HT1080 (cell line): ENCODE results near the gene DOCK8. TPM values are rescaled to one million over a fixed set of nuclear protein-coding genes. Genes with fewer than 3 reads are reported as not detected.

ENCODE experiments used
- DNase-seq: peaks from one replicate; pipeline ENCODE4 v3.0.0-alpha.2; 2015; ENCODE audit warnings: low read depth
- total RNA-seq: library from RNA; depleted of rRNA; stranded (reverse); fragments of >200 nt; shearing (Covaris generic); gene quantifications from 2 replicates; pipeline ENCODE4 v1.2.3, GENCODE V29; 2014

The DOCK8 gene
- total RNA-seq, 1 experiment from 2014 or later, result not detected

DNA sequence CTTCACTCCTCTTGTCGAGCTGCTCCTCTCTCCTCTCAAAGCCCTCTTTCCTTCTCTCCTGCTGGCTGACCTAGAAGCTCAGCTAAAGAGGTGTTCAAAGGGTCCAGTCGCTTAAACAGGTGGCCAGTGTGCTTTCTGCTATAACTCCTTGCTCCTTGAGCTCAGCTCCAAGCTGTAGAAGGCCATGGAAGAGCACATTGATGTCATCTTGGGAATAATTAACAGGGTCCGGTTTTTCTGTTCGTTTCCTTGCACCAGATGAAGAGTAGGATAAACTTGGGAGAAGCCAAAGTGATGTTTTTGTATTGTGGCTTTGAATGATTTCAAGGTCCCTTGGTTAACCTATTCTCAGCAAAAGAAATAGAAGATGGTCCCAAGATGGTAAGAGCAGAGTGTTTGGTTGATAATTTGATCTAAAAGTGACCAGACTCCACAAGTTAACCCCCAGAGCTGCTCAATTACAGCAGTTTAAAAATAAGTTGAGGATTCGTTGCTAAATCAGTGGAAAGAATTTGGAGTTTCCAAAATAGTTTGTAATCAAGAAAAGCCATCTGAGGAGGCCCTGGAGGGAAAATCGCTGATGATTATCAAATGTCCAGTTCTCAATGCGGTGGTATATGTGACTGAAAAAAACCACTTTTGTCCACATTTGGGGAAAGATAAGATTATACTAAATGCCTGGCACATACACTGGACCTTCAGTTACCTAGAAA, 148.1 kb downstream of the DOCK8 start:
- DNase-seq, result no peak

DNA sequence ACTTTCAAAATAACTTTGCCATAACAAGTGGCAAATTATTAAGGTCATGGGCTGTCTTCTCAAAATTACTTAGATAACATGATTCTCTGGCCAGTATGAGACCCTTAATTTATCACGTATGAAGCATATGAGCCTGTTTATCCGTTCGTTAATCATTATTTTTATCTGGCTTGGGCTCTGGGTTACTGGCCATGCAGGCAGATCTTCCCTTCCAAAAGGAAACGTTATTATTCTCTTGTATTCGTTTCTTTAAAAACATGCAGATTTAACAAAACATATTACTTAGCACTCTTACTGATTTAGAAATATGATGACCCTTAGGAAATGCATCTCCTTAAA, 148.6 kb downstream of the DOCK8 start:
- no peak for DNase-seq

DNA sequence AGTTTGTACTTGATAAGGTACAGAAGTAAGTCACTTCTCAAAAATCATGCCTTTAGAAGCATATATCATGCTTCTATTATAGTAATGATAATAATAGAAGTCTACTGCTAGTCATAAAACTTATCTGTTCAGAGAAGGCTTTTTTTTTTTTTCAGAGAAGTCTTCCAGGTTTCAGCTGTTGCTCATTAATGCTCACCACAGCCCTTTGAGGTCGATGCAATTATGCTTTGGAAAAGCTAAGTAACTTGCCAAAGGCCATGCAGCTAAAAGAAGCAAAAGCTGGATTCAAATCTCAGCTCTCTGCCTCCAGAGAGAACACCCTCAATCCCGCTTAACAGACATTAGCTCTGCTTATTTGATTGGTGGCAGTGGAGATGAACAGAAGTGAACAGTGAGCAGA, 150.8 kb downstream of the DOCK8 start:
- DNase-seq, result no peak

DNA sequence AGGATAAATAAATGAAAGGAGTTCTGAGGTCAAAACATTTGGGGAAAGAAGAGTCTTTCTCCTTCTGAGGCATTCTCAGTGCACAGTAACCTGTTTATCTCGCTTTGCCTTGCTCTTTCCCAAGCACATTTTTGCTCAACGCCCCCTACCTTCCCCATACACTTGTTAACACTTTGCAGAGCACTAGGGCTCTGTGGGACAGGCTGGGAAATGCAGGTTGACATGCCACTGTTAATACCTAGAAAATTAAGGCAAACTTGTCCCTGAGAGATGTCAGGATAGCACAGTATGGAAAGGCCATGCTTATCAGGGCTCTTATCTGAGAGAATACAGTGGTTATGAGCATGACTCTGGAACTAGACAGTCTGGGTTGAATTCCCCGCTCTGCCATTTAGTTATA, 152.0 kb downstream of the DOCK8 start:
- DNase-seq, result no peak

DNA sequence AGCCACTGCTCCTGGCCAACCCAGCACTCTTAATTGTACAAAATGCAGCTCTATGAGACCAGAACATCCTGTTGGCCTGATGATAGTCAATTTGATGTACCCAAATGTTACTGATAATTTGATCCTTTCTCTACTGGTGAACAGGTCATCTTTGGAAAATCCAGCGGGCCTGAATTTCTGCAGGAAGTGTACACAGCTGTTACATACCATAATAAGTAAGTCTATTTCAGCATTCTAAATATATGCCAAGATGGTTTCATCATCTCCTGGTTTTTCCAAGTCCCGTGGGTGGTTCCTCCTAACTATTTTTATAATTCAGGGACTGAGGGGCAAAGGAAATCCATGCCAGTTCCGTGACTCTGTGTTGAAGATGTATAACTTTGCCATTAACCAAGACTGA, 155.4 kb downstream of the DOCK8 start:
- no peak for DNase-seq

DNA sequence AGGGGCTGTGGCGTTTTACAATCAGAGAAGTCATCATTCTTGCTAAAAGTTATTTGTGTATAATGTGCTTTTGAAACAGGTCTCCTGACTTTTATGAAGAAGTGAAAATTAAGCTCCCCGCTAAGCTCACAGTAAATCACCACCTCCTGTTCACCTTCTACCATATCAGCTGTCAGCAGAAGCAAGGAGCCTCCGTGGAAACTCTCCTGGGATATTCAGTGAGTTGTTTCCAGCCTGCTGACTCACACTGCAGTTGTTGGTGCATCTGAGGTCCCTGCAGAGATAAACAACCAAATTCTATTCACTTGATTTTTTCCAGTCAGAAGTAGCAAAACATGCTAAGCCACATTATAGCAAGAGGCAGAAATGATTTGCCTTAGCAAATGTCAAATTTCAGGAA, 156.7 kb downstream of the DOCK8 start:
- no peak for DNase-seq

DNA sequence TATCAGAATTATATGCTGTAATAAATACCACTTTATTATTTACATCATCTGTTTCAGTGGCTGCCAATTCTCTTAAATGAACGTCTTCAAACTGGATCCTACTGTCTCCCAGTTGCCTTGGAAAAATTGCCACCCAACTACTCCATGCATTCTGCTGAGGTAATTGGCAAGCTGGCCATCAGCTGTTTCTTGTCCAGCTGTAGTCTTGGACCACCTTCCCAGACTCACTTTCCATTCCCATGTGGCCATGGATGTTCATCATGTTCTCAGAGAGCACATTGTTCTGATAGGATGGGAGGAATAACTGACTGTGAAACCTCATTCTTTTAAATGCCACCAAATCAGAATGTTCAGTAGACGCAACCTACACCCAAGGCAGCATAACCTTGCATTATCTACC, 157.5 kb downstream of the DOCK8 start:
- no peak for DNase-seq

DNA sequence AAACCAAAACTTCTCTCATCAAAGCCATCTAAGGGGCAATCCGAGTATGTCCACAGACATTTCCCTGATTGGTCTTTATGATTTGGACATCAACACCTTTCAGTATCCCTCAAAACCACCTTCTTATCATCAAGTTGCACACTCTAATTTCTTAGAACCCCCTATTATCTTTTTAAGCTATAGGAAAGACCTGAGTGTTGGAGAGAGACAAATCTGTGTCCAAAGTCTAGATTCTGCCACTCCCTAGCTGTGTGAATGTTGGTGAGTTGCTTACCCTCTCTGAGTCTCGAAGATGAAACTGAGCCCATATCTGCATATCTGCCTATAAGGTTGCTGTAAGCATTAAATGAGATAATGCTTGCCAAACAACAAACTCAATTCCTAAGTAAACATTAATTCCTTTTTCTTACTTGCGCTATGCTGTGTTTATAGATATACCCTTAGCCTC, 159.1 kb downstream of the DOCK8 start:
- no peak for DNase-seq

DNA sequence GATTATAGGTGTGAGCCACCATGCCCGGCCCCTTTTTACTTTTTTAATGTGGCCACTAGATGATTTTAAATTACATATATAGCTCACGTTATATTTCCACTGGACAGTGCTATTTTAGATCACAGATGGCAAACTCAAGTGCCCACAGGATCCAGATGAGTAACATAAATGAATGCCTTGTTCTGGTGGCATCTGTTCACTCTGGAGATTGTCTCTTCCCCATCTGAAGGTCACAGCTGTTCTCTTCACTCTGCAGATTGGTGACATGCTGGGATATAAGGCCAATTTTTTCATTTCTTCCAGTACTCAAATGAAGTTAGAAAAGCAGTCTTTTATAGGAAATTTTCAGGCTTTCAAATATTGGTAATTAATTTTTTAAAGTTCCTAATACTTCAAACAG, 160.1 kb downstream of the DOCK8 start:
- DNase-seq, result no peak

DNA sequence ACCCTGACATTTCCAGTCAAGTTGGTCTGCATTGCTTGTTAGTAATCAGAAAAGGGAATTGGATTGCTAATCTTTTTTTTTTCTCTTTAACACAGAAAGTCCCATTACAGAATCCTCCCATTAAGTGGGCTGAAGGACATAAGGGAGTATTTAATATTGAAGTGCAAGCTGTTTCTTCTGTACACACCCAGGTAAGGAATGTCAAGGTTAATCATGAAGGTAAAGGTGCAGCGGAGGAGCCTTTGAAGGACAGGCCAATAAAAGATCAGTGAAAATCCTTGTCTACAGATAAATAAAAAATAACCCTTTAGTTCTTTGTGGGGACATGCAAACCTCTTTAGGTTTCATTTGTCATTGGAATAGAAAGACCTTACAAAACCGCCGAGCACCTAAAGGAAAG, 161.4 kb downstream of the DOCK8 start:
- DNase-seq, result no peak

DNA sequence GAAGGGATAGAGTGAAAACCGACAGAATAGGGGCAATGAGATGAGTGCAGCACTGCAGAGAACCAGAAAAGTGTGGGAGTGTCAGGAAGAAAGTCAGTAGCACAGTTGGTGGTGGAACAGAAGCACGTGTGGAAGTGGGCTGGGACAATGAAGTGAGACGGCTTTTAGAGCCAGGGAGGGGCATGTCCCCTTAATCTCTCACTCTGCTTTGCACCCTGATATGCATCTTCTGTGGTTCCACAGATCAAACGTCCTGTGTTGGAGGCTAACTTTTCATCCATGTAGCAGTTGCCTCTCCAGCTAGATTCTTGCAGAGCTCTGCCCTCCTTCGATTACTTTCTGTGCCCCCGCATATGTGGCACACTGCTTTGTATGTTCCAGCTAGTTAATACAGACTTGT, 163.6 kb downstream of the DOCK8 start:
- DNase-seq, result no peak

DNA sequence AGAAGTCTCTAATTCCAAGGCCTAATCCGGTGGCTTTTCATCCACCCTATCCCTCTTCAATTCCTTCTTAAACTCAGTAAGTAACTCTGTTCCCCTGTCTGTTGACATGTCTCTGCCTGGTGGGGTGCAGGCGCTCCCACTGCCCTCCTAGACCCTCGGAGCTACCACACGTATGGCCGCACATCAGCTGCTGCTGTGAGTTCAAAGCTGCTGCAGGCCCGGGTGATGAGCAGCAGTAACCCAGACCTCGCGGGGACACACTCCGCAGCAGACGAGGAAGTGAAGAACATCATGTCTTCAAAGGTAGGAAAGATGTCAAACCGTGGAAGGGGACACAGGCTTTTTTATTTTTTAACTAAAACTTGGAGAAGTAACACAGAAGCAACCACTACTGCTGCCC, 167.7 kb downstream of the DOCK8 start:
- no peak for DNase-seq

DNA sequence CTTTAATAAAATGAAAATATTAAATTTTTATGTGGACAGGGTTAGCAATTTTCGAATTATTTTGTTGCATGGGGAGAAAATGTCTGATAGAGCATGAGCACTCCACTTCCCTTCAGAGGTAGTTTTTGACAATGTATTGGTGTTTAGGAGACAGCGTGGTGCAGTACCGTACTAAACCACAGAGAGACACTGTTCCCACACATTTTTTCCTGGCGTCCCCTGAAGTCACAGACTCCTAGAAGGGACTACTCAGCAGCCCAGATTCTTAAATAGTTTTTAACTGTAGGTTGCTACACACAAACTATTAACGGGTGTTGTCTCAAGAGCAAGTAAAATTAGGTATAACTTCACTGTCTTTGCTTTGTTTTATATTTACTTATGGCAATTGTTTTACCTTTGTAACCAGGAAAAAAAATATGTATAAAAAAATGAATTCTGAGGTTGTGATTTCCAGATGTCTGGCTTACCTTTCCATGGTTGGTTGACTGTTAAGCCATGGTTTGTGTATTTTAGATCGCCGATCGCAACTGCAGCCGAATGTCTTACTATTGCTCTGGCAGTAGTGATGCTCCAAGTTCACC, 171.2 kb downstream of the DOCK8 start:
- peak; percentile 52 for DNase-seq

DNA sequence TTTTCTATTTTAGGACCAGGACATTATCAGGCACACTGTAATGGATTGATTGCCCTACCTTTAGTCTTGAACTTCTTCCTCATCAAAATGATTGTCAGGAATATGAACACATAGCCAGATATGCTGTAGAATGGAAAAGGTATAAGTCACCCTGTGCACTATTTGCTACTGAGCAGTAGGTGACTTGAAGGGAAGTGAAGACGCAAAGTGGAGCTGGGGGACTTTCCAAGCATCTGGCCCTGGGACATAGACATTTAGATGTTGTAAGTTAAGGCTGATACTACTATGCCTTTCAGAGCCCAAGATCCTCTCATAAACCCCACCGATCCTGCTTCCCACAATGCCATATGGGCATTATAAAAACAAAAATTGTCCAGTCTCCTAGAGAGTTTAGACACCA, 174.5 kb downstream of the DOCK8 start:
- DNase-seq, result no peak

DNA sequence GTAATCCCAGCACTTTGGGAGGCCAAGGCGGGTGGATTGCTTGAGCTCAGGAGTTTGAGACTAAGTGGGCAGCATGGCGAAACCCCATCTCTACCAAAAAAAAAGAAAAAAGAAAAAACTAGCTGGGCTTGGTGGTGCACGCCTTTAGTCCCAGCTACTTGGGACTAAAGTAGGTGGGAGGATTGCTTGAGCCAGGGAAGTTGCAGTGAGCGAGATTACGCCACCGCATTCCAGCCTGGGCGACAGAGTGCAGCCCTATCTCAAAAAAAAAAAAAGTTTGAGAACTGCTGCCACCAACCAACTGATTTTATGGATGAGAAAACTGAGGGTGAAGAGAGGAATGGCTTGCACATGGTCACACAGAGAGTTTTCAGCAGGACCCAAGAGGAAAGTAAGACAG, 175.1 kb downstream of the DOCK8 start:
- DNase-seq, result no peak

DNA sequence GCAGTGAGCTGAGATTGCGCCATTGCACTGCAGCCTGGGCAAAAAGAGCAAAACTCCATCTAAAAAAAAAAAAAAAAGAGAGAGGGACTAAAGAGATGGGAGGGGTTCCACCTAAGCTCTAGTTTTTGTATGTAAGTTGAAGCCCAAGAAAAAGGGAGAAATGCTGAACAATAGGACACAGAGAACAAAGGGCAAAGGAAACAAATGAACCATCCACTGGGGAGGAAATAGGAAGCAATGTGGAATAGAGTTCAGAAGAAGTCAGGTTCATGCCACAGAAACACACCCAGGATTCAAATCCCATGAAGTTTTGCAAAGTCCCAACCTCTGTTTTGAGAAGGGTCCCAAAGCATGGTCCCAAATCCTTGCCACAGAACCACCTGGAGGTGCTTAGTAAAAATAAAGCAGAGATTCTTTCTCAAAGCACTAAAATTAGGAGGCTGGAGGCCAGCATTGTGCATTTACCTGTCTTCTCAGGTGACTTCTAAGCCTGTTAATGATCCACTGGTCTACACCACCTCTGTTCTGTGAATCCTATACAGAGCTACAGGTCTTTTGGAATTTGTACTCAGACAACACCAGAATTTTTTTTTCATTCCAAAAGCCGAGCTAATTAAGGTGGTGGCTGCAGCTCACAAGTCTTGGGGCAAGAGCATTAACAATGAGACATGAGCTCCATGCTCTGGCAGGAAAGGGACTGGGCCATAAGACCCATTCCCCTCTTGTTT, 177.6 kb downstream of the DOCK8 start:
- DNase-seq, result no peak

DNA sequence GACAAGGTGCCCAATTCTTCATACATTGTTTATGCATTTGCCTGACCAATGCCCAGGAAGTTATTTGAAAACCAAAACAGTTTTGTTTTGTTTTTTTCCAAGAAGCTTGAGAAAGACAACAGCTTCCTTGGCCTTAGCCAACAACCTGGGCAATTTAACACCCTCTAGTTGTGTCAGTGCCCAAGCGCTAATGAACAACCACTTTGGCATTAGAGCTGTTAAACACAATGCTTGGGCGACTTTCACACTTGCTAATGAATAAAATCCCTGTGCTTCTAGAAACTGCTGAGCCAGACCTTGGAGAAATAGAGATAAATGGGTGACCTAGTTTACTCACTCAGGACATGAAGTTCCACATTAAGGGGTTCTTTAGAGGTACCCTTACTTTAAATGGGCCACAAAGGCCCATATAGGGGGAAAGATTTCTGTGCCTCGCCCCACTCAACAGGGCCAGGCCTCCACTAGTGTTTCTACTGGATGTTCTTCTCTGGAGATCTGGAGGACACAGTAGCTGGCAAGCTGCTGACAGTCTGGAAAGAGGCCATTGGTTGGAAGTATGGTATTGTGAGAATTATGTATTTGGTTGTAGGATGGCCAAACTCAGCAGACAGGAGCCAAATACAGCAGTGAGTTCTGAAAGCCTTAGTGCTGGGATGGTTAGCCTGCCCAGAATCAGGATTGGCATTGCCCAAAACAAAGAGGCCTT, 179.8 kb downstream of the DOCK8 start:
- no peak for DNase-seq

DNA sequence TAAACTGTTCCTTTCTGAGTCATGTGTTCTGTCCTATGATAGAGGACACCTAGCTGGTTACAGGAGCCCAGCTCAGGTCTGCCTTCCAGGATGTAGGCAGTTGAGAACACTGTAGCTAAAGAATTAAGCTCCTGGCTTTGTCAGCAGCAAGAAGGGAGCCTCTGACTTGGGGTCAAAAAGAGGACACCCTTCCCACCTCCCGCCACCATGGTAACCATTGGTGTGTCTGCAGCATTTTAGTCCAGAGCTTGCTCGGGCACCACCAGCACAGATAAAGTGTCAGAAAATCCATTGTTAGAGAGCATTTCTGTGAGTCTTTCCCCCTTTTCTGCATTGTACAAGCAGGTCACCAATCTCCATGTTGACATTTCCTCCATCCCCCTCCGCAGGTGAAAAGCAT, 181.7 kb downstream of the DOCK8 start:
- DNase-seq, result no peak

DNA sequence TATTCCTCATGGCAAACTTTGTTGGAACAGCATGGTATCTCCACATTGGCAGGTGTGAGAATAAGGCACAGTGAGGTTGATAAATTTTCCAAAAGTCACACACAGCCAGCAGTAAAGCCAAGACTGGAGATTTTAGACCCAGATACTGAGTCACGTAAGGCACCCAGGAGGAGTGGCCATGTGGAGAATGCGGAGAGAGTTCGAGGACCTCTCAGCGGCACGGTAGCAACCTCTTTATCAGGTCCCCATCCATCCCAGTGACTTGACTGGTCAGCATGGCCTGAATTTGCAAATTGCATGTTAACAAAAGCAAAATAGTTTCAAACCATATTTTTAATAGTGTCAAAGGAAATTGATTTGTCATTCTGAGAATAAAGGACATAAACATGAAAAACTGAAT, 183.4 kb downstream of the DOCK8 start:
- no peak for DNase-seq

DNA sequence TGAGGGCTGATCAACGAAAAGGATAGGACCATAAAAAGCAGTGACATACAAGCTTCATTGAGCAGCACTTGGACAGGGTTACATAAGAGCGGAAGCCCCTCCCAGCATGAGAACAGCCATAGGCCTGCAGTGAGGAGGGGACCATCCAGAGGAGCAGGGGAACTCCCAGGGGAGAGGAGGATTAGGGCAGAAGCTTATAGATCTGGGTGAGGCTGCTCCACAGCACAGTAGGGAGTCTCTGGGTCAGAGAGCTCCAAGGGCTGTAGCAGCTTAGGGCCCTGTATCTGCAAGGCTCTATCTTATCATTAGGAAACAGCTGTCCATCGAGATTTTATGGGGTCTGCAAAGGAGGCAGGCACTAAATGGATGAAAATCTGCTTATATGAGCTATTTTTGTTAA, 186.6 kb downstream of the DOCK8 start:
- no peak for DNase-seq

DNA sequence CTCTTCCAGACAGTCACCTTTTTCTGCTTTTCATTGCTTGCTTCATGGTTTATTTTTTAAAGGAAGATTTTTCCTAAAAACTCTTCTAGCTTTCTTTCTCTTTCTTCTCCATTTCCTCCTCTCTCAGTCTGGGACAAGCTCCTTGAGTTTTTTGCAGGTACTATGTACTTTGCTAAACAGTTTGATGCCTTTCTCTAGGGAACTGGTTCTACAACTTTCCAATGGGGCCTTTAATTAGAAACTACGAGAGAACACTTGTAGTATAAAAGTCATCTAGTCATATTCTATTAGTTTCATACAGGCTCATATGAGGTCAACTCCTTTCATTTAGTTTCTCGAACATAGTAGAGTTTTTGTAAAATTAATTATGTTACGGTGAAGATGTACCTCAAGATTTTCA, 189.6 kb downstream of the DOCK8 start:
- DNase-seq, result no peak

DNA sequence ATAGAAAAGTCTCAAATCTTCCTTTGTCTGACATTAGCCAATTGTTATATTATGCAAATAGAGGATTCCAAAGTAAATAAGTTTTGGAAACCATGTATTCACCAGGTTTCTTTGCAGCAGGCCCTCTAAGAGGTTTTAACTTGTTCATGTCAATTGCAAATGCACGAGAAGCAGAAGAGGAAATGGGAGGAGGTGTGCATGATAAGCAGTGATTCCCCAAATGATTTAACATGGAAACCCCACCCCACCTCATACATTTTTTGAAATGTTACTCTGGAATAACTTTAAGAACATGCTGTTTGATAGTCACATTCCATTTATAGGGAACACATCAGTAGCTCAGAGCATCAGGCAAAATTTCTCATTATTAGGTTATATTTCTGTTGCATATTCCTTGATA, 190.7 kb downstream of the DOCK8 start:
- DNase-seq, result no peak
